Mesodermal cell (in vitro differentiated cells): Measurements from ENCODE around the gene IKZF3.

Experiments used
- H3K27ac ChIP-seq: 2 replicates; pipeline ENCODE4 v1.7.0; 2013; ENCODE audit warnings: mild to moderate bottlenecking, low read depth, low read length, moderate library complexity; ENCODE audit not compliant: severe bottlenecking
- H3K36me3 ChIP-seq: 2 replicates; pipeline ENCODE4 v1.7.1; 2013; ENCODE audit warnings: mild to moderate bottlenecking, low read length, moderate library complexity; ENCODE audit not compliant: control insufficient read depth, insufficient read depth
- H3K4me1 ChIP-seq: one replicate; pipeline ENCODE4 v1.7.1; 2013; ENCODE audit warnings: mild to moderate bottlenecking, low read length; ENCODE audit not compliant: insufficient read depth, control insufficient read depth, poor library complexity, severe bottlenecking
- H3K4me3 ChIP-seq: 2 replicates; pipeline ENCODE4 v1.7.0; 2013; ENCODE audit warnings: low read length, control low read depth, mild to moderate bottlenecking; ENCODE audit not compliant: insufficient read depth, poor library complexity, severe bottlenecking; ENCODE audit errors: extremely low read depth
- H3K9me3 ChIP-seq: 2 replicates; pipeline ENCODE4 v1.7.1; 2013; ENCODE audit warnings: mild to moderate bottlenecking, low read length, moderate library complexity; ENCODE audit not compliant: control insufficient read depth
- WGBS, 2 experiments: methylation state at CpG; one replicate each; pipeline ENCODE4 v1.1.5; 2013; ENCODE audit warnings: missing lambda C conversion rate in 2 of 2; ENCODE audit not compliant: insufficient coverage in 2 of 2; 5-methylcytosine and 5-hydroxymethylcytosine counted together

The IKZF3 gene

DNA sequence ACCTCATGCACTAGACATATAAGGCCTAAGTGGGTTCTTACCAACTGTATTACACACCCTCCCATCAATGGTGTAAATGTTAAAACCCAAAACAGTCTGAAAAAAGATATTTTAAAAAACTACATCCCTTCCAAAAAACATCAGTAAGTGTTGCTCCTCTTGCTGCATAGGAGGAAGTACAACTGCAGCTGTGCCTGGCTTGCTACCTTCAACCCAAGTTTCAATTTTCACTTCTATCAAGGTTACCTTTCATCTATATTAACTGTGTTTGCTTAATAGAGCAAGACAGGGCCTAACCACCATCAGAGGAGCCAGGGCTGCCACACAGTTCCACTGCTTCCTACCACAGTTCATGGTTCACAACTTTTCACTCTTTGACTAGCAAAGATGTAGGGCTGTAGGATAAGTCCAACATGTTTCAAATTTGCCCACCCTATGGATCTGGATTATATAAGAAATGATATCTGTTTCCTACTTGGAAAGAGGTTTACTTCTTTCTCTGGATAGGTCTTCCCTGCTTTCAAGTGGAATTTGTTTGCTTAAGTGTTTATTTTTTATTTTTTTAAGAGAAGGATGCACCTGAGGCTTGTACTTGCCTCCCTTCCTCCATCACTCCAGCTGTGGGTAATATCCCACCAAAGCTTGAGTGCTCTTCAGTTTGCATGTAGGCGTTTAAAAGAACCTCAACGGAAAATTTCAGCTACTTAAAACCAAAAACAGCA lies 69.7 kb downstream of the IKZF3 start:
- H3K4me1 ChIP-seq = no peaks in the 10 kb centered on the region
- H3K9me3 ChIP-seq = no peaks in the 10 kb centered on the region
- no peak overlapping the region for H3K27ac ChIP-seq
- no peaks in the 10 kb centered on the region for H3K36me3 ChIP-seq
- no peak overlapping the region for H3K4me3 ChIP-seq
- WGBS, 2 experiments = 100% methylated on average over 1 of the region's 2 CpGs; no CpG with 5 or more reads in 1 of the 2 experiments

DNA sequence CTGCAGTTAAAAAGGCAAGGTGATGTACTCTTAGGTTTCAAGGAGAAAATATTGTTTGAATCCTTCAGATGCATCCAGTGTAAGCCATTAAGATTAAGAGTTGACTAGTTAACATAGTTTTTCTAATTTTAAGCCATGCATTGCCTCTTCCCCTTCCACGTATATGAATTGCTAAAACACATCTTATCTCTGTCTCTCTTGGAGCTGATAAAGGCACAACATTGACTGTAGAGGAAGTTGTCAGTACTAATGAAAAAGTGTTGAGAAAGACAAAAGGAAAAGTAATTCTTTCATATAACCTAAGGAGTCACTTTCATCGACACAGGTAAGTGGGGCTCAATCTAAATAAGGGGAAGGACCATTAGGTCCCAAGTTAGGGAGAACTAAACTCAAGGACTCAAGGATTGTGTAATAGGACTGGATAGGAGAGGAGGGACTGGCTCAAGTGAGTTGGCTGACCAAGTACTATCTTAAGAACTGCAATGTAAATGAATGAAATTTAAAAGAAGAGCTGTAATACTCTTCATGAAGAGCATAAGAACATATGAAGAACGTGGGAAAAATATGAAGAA lies 70.7 kb downstream of the IKZF3 start:
- Histone ChIP-seq H3K36me3 (no peaks in the 10 kb centered on the region), H3K4me3 (no peak overlapping the region), H3K9me3 (no peaks in the 10 kb centered on the region), H3K27ac (no peak overlapping the region), H3K4me1 (no peaks in the 10 kb centered on the region)
- 100% methylated on average over 1 of the region's 3 CpGs; no CpG with 5 or more reads in 1 of the 2 experiments for WGBS, 2 experiments

DNA sequence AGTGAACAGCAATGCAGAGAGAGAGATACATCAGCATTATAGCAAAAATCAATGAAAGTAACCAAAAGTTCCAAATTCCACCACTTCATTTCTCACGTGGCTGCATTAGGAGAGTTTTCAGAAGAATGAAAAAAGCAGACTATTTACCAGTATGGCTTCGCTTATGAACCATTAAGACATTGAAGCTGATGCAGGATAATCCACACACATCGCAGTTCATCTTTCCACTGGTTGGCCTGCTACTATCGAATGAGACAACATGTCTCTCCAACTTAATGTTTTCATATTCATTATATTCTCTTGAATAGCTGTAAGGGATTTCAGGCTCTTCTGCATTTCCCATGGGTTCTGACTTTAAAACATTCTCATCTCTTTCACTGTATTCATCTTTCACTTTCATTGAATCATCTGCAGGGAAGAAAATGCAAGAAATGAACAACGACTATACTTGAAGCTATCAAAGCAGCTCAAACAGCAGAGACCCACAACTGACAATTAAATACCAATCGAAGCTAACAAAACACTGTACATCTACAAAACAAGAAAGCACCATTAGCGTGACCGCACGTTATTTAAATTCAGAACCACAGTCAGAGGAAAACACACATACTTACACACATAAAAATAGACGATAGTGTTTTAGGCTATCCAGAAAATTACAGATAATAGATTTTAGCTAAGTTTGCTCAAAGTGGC lies 71.4 kb downstream of the IKZF3 start:
- no peak overlapping the region for H3K27ac ChIP-seq
- H3K4me1 ChIP-seq = no peaks in the 10 kb centered on the region
- no peaks in the 10 kb centered on the region for H3K9me3 ChIP-seq
- H3K36me3 ChIP-seq = no peaks in the 10 kb centered on the region
- 87 to 91% methylated on average over 7 of the region's 10 CpGs for WGBS, 2 experiments
- H3K4me3 ChIP-seq = no peak overlapping the region

DNA sequence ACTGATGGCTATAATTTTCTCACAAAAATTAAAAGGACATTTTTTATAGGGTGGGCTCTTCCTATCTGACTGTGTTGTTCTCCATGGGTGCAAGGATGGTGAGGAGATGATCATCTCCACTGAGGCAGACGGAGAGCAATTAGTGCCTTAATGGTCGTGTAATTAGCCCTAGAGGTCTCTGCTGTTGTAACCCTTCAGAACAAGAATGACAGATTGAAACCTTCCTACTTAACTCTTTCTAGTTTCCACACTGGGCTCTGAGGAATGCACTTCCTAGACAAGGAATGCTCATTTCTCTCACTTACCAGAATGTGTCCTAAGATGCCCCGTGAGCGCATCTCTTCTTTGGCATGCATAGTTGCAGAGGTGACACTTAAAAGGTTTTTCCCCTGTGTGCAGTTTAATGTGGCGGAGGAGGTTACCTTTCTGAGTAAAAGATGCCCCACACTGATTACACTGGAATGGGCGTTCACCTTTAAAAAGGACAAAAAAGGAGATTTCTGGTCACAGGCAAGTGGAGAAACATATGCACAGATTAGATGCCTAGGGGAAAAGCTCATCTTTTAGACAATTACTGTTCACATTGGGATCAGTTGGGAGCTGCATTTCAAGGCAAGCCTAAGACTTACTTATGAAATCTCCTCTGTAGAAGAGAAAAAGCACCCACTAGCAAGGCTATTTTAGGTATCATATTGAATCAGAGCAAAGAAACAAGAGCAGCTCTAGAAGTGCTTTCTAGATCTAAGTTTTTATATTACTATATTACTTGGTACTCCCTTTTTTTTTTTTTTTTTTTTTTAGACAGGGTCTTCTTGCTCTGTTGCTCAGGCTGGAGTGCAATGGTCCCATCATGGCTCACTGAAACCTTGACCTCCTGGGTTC lies 72.8 kb downstream of the IKZF3 start:
- Histone ChIP-seq H3K4me3 (no peak overlapping the region), H3K9me3 (no peaks in the 10 kb centered on the region), H3K4me1 (no peaks in the 10 kb centered on the region), H3K27ac (no peak overlapping the region), H3K36me3 (no peaks in the 10 kb centered on the region)
- WGBS, 2 experiments = 33 to 89% methylated on average over 3 of the region's 6 CpGs

DNA sequence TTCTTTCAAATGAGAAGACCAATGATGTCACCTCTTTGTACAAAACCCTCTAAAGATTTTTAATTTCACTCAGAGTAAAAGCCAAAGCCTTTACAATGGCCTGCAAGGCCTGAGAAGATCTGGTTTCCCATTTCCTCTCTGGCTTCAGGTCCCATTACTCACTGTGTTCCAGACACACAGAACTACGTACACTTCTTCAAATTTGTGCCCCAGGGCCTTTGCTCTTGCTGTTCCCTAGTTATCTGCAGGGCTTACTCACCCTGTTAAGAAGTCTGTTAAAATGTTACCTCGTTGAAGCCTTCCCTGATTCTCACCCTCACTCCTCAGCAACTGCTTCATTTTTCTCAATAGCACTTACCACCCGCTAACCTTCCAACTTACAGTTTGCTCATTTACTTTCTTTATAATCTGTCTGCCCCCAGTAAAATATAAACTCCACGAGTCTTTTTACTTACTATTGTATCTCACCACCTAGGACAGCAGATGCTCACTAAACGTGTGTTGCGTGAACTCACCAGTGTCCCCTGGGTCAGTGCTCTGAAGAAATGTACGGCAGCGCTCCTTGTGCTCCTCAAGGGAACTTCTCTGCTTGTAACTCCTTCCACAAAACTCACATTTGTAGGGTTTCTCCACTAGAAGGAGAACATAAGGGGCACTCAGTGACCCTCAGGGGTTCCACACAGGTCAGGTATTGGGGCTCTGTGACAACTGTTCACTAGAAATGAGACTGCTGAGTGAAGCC lies 76.2 kb downstream of the IKZF3 start:
- WGBS, 2 experiments = 89 to 92% methylated on average over 7 to 8 of the region's 8 CpGs
- no peaks in the 10 kb centered on the region for H3K9me3 ChIP-seq
- no peak overlapping the region for H3K27ac ChIP-seq
- H3K36me3 ChIP-seq = no peaks in the 10 kb centered on the region
- no peak overlapping the region for H3K4me3 ChIP-seq
- no peaks in the 10 kb centered on the region for H3K4me1 ChIP-seq

DNA sequence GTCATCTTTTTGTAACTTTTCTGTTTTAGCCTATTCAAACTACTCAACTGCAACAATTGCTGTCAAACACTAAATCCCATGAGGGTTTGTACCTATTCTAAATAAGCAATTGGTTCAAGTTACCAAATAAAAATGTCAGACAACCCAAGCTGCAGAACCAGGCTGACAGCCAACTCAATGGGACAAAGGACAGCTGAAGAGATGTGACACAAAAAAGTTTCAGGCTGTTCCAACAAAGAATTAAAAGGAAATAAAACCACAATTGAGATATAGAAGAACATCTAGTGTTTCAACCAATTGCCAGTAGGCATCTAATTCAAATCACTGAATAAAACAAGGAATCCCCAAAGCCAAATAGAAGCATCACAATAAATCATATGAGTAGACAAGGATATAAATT lies 77.1 kb downstream of the IKZF3 start:
- H3K36me3 ChIP-seq = no peaks in the 10 kb centered on the region
- H3K4me1 ChIP-seq = no peaks in the 10 kb centered on the region
- H3K9me3 ChIP-seq = no peaks in the 10 kb centered on the region
- no peak overlapping the region for H3K27ac ChIP-seq
- H3K4me3 ChIP-seq = no peak overlapping the region

DNA sequence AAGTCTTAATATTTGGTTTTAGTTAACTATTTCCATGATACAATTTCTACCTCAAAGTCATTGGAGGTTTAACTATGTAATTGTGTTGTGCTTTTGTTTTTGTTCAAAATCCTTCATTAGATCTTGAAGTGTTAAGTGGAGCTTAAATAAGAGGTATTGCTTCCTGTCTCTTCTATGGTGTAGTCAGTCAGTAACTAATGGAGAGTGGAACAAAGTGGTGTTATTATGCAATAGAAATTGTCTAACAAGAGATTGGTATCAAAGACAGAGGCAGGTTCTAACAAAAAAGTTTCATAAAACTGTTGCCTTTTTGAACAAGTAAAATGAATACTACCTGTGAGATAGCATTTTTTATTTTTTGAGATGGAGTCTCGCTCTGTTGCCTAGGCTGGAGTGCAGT lies 81.1 kb downstream of the IKZF3 start:
- 100% methylated on average over 1 of the region's 1 CpG; no CpG with 5 or more reads in 1 of the 2 experiments for WGBS, 2 experiments
- no peak overlapping the region for H3K4me3 ChIP-seq
- no peaks in the 10 kb centered on the region for H3K4me1 ChIP-seq
- H3K36me3 ChIP-seq = no peaks in the 10 kb centered on the region
- H3K27ac ChIP-seq = no peak overlapping the region
- H3K9me3 ChIP-seq = no peaks in the 10 kb centered on the region

DNA sequence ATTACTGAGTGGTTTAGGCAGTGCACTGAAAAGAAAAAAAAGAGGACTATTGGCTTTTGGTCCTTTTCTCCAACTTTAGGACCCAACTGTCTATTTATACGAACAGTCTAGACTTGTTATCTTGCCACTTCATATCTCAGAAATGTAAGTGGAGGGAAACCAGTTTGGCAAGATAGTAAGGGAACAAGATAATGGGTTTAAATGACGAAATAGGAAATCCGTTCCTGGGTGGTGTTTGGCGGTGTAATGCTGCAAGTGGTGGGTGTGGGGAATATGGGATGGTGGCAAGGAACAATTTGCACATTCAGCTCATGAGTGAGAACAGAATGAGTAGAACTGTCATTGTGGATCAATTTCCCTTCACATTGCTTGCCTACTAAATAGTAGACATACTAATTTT lies 81.6 kb downstream of the IKZF3 start:
- WGBS, 2 experiments = 91 to 100% methylated on average over 3 of the region's 4 CpGs
- H3K4me1 ChIP-seq = no peaks in the 10 kb centered on the region
- H3K36me3 ChIP-seq = no peaks in the 10 kb centered on the region
- H3K27ac ChIP-seq = no peak overlapping the region
- H3K9me3 ChIP-seq = no peaks in the 10 kb centered on the region
- no peak overlapping the region for H3K4me3 ChIP-seq

DNA sequence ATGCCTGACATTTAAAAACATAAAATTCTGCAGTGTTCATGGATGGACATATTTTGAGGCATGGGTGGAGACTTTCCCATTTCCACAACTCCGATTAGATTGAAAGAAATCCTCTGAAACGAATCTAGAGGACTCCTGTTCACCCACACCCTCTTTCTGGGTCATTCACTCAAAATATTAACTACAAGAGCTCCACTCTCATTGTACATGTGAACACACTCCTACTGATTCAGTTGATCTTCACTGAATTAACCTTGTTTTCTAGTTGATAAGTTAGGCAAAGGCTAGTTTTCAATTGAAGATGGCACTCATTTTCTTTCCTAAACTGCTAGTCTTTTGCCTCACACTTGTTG lies 82.3 kb downstream of the IKZF3 start:
- Histone ChIP-seq H3K27ac (no peak overlapping the region), H3K9me3 (no peaks in the 10 kb centered on the region), H3K4me1 (no peaks in the 10 kb centered on the region), H3K4me3 (no peak overlapping the region), H3K36me3 (no peaks in the 10 kb centered on the region)
- WGBS, 2 experiments = 71% methylated on average over 2 of the region's 2 CpGs; no CpG with 5 or more reads in 1 of the 2 experiments
